ENCODE measurements around the gene ZDHHC3. TPM values are rescaled to one million over a fixed set of nuclear protein-coding genes. Genes with fewer than 3 reads are reported as not detected.

Gene ZDHHC3
- total RNA-seq, 1 experiment from 2014 or later: 58.0 TPM

DNA sequence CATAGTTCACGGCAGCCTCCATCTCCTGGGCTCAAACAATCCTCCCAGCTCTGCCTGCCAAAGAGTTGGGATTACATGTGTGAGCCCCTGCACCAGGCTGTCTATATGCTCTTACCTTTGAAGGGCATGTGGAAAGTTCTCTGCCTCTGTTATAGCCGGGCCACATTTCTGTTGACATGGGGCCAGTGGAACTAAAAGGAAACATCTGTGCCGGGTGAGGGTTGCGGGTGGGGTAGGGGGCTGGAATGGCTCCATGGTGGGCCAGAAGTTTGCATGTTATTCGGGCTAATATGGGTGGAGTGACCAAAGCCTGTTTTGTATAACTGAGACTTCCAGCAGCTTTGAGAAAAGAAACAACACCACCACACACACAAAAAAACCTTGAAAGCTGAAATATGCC, 41.8 kb upstream of the ZDHHC3 start (continued):
- TF ChIP-seq GABPB1 (CRISPR knock-in tag; IDR thresholded peaks at IDR 0.05) (no peak), CBFB (CRISPR knock-in tag; IDR thresholded peaks at IDR 0.05; ENCODE audit: low read depth) (no peak), CREM (CRISPR knock-in tag; IDR thresholded peaks at IDR 0.05) (no peak), TEAD4 (CRISPR knock-in tag; IDR thresholded peaks at IDR 0.05) (no peak), ZNF317 (CRISPR knock-in tag; IDR thresholded peaks at IDR 0.05; ENCODE audit: borderline replicate concordance, low read depth) (no peak)
- TF ChIP-seq, protein P1, sequence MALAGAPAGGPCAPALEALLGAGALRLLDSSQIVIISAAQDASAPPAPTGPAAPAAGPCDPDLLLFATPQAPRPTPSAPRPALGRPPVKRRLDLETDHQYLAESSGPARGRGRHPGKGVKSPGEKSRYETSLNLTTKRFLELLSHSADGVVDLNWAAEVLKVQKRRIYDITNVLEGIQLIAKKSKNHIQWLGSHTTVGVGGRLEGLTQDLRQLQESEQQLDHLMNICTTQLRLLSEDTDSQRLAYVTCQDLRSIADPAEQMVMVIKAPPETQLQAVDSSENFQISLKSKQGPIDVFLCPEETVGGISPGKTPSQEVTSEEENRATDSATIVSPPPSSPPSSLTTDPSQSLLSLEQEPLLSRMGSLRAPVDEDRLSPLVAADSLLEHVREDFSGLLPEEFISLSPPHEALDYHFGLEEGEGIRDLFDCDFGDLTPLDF (CRISPR knock-in tag; IDR thresholded peaks at IDR 0.05): no peak
- TF ChIP-seq, protein P2, sequence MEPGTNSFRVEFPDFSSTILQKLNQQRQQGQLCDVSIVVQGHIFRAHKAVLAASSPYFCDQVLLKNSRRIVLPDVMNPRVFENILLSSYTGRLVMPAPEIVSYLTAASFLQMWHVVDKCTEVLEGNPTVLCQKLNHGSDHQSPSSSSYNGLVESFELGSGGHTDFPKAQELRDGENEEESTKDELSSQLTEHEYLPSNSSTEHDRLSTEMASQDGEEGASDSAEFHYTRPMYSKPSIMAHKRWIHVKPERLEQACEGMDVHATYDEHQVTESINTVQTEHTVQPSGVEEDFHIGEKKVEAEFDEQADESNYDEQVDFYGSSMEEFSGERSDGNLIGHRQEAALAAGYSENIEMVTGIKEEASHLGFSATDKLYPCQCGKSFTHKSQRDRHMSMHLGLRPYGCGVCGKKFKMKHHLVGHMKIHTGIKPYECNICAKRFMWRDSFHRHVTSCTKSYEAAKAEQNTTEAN (CRISPR knock-in tag; IDR thresholded peaks at IDR 0.05): no peak

DNA sequence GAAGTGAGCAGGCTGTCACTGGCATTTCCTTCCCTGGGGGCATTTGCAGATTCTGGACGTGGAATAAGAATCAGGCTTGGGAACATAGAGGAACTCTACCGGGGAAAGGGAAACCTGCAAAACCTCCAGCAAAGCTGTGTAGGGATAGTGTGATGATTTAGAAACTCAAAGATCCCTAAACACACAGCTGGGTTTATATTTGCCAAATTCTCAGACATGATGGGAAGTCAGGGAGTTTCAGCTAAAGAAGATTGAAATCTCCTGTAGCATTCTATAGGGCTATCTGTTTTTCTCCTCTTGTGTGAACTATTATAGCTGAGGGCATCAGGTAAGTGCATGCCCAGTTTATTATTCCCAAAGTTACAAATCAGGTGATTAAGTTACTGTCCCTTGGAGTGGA, 40.9 kb upstream of the ZDHHC3 start:
- ATAC-seq (no peak), DNase-seq (ENCODE audit: low spot score) (no peak)
- H3K27me3 Mint-ChIP-seq (ENCODE audit: low read depth): no peaks in the 10 kb centered on the region
- H3K27ac Mint-ChIP-seq: no peak overlapping the region; the same call in 1 of the 2 replicates
- H3K9me3 Mint-ChIP-seq: no peaks in the 10 kb centered on the region
- no peak overlapping the region for H3K4me3 Mint-ChIP-seq
- ChIA-PET POLR2A (no interaction called here), CTCF (interaction anchor here (1.1 to 2.1 kb wide), 2 partner anchors 23 to 24 kb away, joined by 3 to 9 read pairs; no protein-coding TSS in a partner anchor)
- peaks cover 6% of the 10 kb centered on the region for H3K4me1 Mint-ChIP-seq
- H3K36me3 Mint-ChIP-seq: peaks cover 21% of the 10 kb centered on the region
- TF ChIP-seq ATF1 (CRISPR knock-in tag; IDR thresholded peaks at IDR 0.05) (no peak), TEAD1 (CRISPR knock-in tag; IDR thresholded peaks at IDR 0.05) (no peak), ATF3 (CRISPR knock-in tag; conservative IDR thresholded peaks at IDR 0.05) (no peak), CREM (CRISPR knock-in tag; IDR thresholded peaks at IDR 0.05) (no peak), CBFB (CRISPR knock-in tag; IDR thresholded peaks at IDR 0.05; ENCODE audit: low read depth) (no peak), SMAD4 (CRISPR knock-in tag; IDR thresholded peaks at IDR 0.05) (no peak), ESRRA (CRISPR knock-in tag; IDR thresholded peaks at IDR 0.05; ENCODE audit: borderline replicate concordance) (no peak), ZNF512 (CRISPR knock-in tag; IDR thresholded peaks at IDR 0.05; ENCODE audit: borderline replicate concordance) (no peak), IRF2 (CRISPR knock-in tag; IDR thresholded peaks at IDR 0.05; ENCODE audit: borderline replicate concordance, low read depth) (no peak), FOXJ3 (CRISPR knock-in tag; IDR thresholded peaks at IDR 0.05; ENCODE audit: borderline replicate concordance) (no peak), RORB (CRISPR knock-in tag; IDR thresholded peaks at IDR 0.05) (no peak), ZNF232 (CRISPR knock-in tag; IDR thresholded peaks at IDR 0.05) (no peak), EMX1 (CRISPR knock-in tag; IDR thresholded peaks at IDR 0.05) (no peak), ELF4 (CRISPR knock-in tag; IDR thresholded peaks at IDR 0.05; ENCODE audit: low read depth) (no peak), GRHL2 (CRISPR knock-in tag; IDR thresholded peaks at IDR 0.05; ENCODE audit: insufficient replicate concordance, severe bottlenecking) (no peak), ARID4B (CRISPR knock-in tag; IDR thresholded peaks at IDR 0.05; ENCODE audit: borderline replicate concordance) (no peak), ZSCAN18 (CRISPR knock-in tag; IDR thresholded peaks at IDR 0.05) (no peak)
- TF ChIP-seq, protein P3, sequence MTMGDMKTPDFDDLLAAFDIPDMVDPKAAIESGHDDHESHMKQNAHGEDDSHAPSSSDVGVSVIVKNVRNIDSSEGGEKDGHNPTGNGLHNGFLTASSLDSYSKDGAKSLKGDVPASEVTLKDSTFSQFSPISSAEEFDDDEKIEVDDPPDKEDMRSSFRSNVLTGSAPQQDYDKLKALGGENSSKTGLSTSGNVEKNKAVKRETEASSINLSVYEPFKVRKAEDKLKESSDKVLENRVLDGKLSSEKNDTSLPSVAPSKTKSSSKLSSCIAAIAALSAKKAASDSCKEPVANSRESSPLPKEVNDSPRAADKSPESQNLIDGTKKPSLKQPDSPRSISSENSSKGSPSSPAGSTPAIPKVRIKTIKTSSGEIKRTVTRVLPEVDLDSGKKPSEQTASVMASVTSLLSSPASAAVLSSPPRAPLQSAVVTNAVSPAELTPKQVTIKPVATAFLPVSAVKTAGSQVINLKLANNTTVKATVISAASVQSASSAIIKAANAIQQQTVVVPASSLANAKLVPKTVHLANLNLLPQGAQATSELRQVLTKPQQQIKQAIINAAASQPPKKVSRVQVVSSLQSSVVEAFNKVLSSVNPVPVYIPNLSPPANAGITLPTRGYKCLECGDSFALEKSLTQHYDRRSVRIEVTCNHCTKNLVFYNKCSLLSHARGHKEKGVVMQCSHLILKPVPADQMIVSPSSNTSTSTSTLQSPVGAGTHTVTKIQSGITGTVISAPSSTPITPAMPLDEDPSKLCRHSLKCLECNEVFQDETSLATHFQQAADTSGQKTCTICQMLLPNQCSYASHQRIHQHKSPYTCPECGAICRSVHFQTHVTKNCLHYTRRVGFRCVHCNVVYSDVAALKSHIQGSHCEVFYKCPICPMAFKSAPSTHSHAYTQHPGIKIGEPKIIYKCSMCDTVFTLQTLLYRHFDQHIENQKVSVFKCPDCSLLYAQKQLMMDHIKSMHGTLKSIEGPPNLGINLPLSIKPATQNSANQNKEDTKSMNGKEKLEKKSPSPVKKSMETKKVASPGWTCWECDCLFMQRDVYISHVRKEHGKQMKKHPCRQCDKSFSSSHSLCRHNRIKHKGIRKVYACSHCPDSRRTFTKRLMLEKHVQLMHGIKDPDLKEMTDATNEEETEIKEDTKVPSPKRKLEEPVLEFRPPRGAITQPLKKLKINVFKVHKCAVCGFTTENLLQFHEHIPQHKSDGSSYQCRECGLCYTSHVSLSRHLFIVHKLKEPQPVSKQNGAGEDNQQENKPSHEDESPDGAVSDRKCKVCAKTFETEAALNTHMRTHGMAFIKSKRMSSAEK (CRISPR knock-in tag; IDR thresholded peaks at IDR 0.05; ENCODE audit: borderline replicate concordance): no peak
